HEK293 (cell line): ENCODE measurements around the gene PEX10.

Experiments used
- KLF8 ChIP-seq: fragments of 450-650 bp; formaldehyde crosslinking; IDR thresholded peaks from 2 replicates; pipeline ENCODE4 v1.5.1; 2016; ENCODE audit warnings: missing biosample characterization, missing genetic modification characterization
- SP7 ChIP-seq: fragments of 450-650 bp; formaldehyde crosslinking; IDR thresholded peaks from 2 replicates; pipeline ENCODE4 v1.5.1; 2016; ENCODE audit warnings: missing biosample characterization, missing genetic modification characterization
- ZBTB17 ChIP-seq: fragments of 450-650 bp; formaldehyde crosslinking; IDR thresholded peaks from 2 replicates; pipeline ENCODE4 v1.5.1; 2016; ENCODE audit warnings: missing biosample characterization, missing genetic modification characterization
- ZEB2 ChIP-seq: fragments of 450-650 bp; formaldehyde crosslinking; IDR thresholded peaks from 2 replicates; pipeline ENCODE4 v1.5.1; 2016; ENCODE audit warnings: missing biosample characterization, missing genetic modification characterization
- ZNF121 ChIP-seq: fragments of 450-650 bp; formaldehyde crosslinking; IDR thresholded peaks from 2 replicates; pipeline ENCODE4 v1.5.1; 2016; ENCODE audit warnings: missing biosample characterization, missing genetic modification characterization
- ZNF133 ChIP-seq: fragments of 450-650 bp; formaldehyde crosslinking; IDR thresholded peaks from 2 replicates; pipeline ENCODE4 v1.5.1; 2016; ENCODE audit warnings: missing biosample characterization, missing genetic modification characterization
- ZNF169 ChIP-seq: fragments of 450-650 bp; formaldehyde crosslinking; IDR thresholded peaks from 2 replicates; pipeline ENCODE4 v1.5.1; 2016; ENCODE audit warnings: missing biosample characterization, missing genetic modification characterization
- ZNF2 ChIP-seq: fragments of 450-650 bp; formaldehyde crosslinking; IDR thresholded peaks from 2 replicates; pipeline ENCODE4 v1.5.1; 2016; ENCODE audit warnings: missing biosample characterization, missing genetic modification characterization
- ZNF335 ChIP-seq: fragments of 450-650 bp; formaldehyde crosslinking; conservative IDR thresholded peaks from 2 replicates; pipeline ENCODE4 v1.5.1; 2016; ENCODE audit warnings: missing biosample characterization, missing genetic modification characterization
- ZNF341 ChIP-seq: fragments of 450-650 bp; formaldehyde crosslinking; IDR thresholded peaks from 2 replicates; pipeline ENCODE4; 2016; ENCODE audit warnings: low read depth, missing biosample characterization, missing genetic modification characterization
- ZNF37A ChIP-seq: fragments of 450-650 bp; IDR thresholded peaks from 2 replicates; pipeline ENCODE4 v1.5.1; 2018; ENCODE audit warnings: missing biosample characterization, missing genetic modification characterization
- ZNF391 ChIP-seq: fragments of 450-650 bp; formaldehyde crosslinking; IDR thresholded peaks from 2 replicates; pipeline ENCODE4 v1.5.1; 2016; ENCODE audit warnings: low read depth, missing biosample characterization, missing genetic modification characterization, borderline replicate concordance
- ZNF501 ChIP-seq: fragments of 450-650 bp; formaldehyde crosslinking; IDR thresholded peaks from 2 replicates; pipeline ENCODE4 v1.5.1; 2016; ENCODE audit warnings: missing biosample characterization, missing genetic modification characterization
- ZNF600 ChIP-seq: fragments of 450-650 bp; formaldehyde crosslinking; IDR thresholded peaks from 2 replicates; pipeline ENCODE4 v1.5.1; 2016; ENCODE audit warnings: missing biosample characterization, missing genetic modification characterization
- ZSCAN30 ChIP-seq: fragments of 450-650 bp; IDR thresholded peaks from 2 replicates; pipeline ENCODE4 v1.5.1; 2018; ENCODE audit warnings: missing biosample characterization, mild to moderate bottlenecking, missing genetic modification characterization, moderate library complexity
- TF ChIP-seq, protein P1 (sequence below): fragments of 450-650 bp; formaldehyde crosslinking; IDR thresholded peaks from 2 replicates; pipeline ENCODE4 v1.5.1; 2017; ENCODE audit warnings: missing biosample characterization, missing genetic modification characterization
- TF ChIP-seq, protein P2 (sequence below): fragments of 450-650 bp; formaldehyde crosslinking; IDR thresholded peaks from 2 replicates; pipeline ENCODE4 v1.5.1; 2016; ENCODE audit warnings: missing biosample characterization, missing genetic modification characterization
- TF ChIP-seq, protein P3 (sequence below): fragments of 450-650 bp; formaldehyde crosslinking; IDR thresholded peaks from 2 replicates; pipeline ENCODE4 v1.5.1; 2016; ENCODE audit warnings: missing biosample characterization, missing genetic modification characterization
- TF ChIP-seq, protein P4 (sequence below): fragments of 450-650 bp; formaldehyde crosslinking; IDR thresholded peaks from 2 replicates; pipeline ENCODE4 v1.5.1; 2016; ENCODE audit warnings: missing biosample characterization, missing genetic modification characterization
- TF ChIP-seq, protein P5 (sequence below): fragments of 450-650 bp; formaldehyde crosslinking; IDR thresholded peaks from 2 replicates; pipeline ENCODE4 v1.5.1; 2017; ENCODE audit warnings: missing biosample characterization, missing genetic modification characterization
- TF ChIP-seq, protein P6 (sequence below): sonication (generic); formaldehyde crosslinking; IDR thresholded peaks from 2 replicates; pipeline ENCODE4 v1.8.1; 2022; ENCODE audit warnings: mild to moderate bottlenecking, moderate library complexity, missing genetic modification reagents
- TF ChIP-seq, protein P7 (sequence below): fragments of 450-650 bp; formaldehyde crosslinking; IDR thresholded peaks from 2 replicates; pipeline ENCODE4 v1.5.1; 2016; ENCODE audit warnings: missing biosample characterization, missing genetic modification characterization
- TF ChIP-seq, protein P8 (sequence below): fragments of 450-650 bp; formaldehyde crosslinking; IDR thresholded peaks from 2 replicates; pipeline ENCODE4 v1.5.1; 2016; ENCODE audit warnings: missing biosample characterization, missing genetic modification characterization
- TF ChIP-seq, protein P9 (sequence below): fragments of 450-650 bp; formaldehyde crosslinking; optimal IDR thresholded peaks from 2 replicates; pipeline ENCODE3; 2016; ENCODE audit warnings: missing biosample characterization, mild to moderate bottlenecking, missing genetic modification characterization

PEX10 gene

DNA sequence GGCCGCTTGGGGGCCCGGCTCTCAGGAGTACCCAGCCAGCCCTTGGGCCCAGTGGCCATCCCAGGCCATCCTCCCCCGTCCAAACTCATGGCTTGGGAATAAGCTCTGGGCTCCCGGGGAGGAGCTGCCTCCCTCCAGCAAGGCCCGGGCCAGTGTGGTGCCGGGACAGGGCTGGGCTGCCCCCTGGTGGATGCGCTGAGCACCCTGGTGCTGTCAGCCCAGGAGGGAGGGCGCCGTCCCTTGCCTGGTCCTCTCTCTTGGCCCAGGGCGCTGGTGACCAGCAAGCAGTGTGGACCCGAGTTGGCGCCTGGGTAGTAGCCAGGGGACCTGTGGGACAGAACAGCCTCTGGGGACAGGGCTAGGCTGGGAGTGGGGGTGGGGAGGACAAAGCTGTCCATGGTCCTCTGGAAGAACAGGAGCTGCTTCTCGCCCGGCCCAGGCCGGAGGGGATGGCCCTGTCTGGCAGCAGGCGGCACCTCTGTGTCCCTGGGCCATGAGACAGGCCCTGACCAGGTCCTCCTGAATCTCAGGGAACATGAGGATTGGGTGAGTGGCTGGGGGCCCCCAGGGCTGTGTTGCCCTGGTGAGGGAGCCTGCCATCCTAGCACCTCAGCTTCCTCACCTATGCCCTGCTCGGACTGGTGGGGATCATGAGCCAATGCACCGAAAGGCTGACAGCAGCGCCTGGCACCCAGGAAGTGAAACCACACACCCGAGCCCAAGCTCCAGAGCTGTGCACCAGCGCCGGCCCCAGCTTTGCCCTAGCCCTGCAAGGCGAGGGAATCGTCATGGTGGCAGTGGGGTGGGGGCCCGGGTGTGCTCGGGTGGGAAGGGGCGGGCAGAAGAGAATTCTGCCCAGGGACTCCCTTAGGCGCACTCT lies 30.4 kb downstream of the PEX10 start (continued):
- TF ChIP-seq, protein P1, sequence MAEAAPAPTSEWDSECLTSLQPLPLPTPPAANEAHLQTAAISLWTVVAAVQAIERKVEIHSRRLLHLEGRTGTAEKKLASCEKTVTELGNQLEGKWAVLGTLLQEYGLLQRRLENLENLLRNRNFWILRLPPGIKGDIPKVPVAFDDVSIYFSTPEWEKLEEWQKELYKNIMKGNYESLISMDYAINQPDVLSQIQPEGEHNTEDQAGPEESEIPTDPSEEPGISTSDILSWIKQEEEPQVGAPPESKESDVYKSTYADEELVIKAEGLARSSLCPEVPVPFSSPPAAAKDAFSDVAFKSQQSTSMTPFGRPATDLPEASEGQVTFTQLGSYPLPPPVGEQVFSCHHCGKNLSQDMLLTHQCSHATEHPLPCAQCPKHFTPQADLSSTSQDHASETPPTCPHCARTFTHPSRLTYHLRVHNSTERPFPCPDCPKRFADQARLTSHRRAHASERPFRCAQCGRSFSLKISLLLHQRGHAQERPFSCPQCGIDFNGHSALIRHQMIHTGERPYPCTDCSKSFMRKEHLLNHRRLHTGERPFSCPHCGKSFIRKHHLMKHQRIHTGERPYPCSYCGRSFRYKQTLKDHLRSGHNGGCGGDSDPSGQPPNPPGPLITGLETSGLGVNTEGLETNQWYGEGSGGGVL (tag by site-specific recombination), result no peak
- 0 out of 2 replicates have a peak, but pooled peaks have one; percentile 21 for TF ChIP-seq SP7 (tag by site-specific recombination)
- TF ChIP-seq ZNF121 (tag by site-specific recombination), result no peak
- TF ChIP-seq ZNF501 (tag by site-specific recombination), result peak; percentile 51; the same call in 1 of the 2 replicates
- no peak for TF ChIP-seq ZNF169 (tag by site-specific recombination)
- TF ChIP-seq ZNF133 (tag by site-specific recombination), result no peak
- TF ChIP-seq, protein P2, sequence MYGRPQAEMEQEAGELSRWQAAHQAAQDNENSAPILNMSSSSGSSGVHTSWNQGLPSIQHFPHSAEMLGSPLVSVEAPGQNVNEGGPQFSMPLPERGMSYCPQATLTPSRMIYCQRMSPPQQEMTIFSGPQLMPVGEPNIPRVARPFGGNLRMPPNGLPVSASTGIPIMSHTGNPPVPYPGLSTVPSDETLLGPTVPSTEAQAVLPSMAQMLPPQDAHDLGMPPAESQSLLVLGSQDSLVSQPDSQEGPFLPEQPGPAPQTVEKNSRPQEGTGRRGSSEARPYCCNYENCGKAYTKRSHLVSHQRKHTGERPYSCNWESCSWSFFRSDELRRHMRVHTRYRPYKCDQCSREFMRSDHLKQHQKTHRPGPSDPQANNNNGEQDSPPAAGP, result peak; percentile 58; the same call in 1 of the 2 replicates
- peak; percentile 69; the same call in 1 of the 2 replicates for TF ChIP-seq ZNF391 (tag by site-specific recombination)
- TF ChIP-seq, protein P3, sequence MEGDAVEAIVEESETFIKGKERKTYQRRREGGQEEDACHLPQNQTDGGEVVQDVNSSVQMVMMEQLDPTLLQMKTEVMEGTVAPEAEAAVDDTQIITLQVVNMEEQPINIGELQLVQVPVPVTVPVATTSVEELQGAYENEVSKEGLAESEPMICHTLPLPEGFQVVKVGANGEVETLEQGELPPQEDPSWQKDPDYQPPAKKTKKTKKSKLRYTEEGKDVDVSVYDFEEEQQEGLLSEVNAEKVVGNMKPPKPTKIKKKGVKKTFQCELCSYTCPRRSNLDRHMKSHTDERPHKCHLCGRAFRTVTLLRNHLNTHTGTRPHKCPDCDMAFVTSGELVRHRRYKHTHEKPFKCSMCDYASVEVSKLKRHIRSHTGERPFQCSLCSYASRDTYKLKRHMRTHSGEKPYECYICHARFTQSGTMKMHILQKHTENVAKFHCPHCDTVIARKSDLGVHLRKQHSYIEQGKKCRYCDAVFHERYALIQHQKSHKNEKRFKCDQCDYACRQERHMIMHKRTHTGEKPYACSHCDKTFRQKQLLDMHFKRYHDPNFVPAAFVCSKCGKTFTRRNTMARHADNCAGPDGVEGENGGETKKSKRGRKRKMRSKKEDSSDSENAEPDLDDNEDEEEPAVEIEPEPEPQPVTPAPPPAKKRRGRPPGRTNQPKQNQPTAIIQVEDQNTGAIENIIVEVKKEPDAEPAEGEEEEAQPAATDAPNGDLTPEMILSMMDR (tag by site-specific recombination), result peak; percentile 96
- TF ChIP-seq ZNF341 (tag by site-specific recombination), result 0 out of 2 replicates have a peak, but pooled peaks have one; percentile 27
- TF ChIP-seq ZNF335 (tag by site-specific recombination), result 0 out of 2 replicates have a peak, but pooled peaks have one; percentile 18
- TF ChIP-seq ZSCAN30 (tag by site-specific recombination), result 0 out of 2 replicates have a peak, but pooled peaks have one; percentile 28
- TF ChIP-seq, protein P4, sequence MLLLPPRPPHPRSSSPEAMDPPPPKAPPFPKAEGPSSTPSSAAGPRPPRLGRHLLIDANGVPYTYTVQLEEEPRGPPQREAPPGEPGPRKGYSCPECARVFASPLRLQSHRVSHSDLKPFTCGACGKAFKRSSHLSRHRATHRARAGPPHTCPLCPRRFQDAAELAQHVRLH (tag by site-specific recombination), result no peak
- TF ChIP-seq ZNF600 (tag by site-specific recombination), result no peak
- TF ChIP-seq, protein P5, sequence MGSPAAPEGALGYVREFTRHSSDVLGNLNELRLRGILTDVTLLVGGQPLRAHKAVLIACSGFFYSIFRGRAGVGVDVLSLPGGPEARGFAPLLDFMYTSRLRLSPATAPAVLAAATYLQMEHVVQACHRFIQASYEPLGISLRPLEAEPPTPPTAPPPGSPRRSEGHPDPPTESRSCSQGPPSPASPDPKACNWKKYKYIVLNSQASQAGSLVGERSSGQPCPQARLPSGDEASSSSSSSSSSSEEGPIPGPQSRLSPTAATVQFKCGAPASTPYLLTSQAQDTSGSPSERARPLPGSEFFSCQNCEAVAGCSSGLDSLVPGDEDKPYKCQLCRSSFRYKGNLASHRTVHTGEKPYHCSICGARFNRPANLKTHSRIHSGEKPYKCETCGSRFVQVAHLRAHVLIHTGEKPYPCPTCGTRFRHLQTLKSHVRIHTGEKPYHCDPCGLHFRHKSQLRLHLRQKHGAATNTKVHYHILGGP (tag by site-specific recombination), result no peak
- TF ChIP-seq ZNF37A (tag by site-specific recombination), result no peak
- TF ChIP-seq, protein P6, sequence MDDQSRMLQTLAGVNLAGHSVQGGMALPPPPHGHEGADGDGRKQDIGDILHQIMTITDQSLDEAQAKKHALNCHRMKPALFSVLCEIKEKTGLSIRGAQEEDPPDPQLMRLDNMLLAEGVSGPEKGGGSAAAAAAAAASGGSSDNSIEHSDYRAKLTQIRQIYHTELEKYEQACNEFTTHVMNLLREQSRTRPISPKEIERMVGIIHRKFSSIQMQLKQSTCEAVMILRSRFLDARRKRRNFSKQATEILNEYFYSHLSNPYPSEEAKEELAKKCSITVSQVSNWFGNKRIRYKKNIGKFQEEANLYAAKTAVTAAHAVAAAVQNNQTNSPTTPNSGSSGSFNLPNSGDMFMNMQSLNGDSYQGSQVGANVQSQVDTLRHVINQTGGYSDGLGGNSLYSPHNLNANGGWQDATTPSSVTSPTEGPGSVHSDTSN (CRISPR knock-in tag), result peak; percentile 22; the same call in 1 of the 2 replicates
- TF ChIP-seq KLF8 (tag by site-specific recombination), result peak; percentile 33; the same call in 1 of the 2 replicates
- TF ChIP-seq ZEB2 (tag by site-specific recombination), result peak; percentile 52; the same call in 1 of the 2 replicates
- TF ChIP-seq ZBTB17 (tag by site-specific recombination), result peak; percentile 41; the same call in 1 of the 2 replicates
- TF ChIP-seq ZNF2 (tag by site-specific recombination), result peak; percentile 90
- TF ChIP-seq, protein P7, sequence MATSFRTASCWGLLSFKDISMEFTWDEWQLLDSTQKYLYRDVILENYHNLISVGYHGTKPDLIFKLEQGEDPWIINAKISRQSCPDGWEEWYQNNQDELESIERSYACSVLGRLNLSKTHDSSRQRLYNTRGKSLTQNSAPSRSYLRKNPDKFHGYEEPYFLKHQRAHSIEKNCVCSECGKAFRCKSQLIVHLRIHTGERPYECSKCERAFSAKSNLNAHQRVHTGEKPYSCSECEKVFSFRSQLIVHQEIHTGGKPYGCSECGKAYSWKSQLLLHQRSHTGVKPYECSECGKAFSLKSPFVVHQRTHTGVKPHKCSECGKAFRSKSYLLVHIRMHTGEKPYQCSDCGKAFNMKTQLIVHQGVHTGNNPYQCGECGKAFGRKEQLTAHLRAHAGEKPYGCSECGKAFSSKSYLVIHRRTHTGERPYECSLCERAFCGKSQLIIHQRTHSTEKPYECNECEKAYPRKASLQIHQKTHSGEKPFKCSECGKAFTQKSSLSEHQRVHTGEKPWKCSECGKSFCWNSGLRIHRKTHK (tag by site-specific recombination), result no peak
- TF ChIP-seq, protein P8, sequence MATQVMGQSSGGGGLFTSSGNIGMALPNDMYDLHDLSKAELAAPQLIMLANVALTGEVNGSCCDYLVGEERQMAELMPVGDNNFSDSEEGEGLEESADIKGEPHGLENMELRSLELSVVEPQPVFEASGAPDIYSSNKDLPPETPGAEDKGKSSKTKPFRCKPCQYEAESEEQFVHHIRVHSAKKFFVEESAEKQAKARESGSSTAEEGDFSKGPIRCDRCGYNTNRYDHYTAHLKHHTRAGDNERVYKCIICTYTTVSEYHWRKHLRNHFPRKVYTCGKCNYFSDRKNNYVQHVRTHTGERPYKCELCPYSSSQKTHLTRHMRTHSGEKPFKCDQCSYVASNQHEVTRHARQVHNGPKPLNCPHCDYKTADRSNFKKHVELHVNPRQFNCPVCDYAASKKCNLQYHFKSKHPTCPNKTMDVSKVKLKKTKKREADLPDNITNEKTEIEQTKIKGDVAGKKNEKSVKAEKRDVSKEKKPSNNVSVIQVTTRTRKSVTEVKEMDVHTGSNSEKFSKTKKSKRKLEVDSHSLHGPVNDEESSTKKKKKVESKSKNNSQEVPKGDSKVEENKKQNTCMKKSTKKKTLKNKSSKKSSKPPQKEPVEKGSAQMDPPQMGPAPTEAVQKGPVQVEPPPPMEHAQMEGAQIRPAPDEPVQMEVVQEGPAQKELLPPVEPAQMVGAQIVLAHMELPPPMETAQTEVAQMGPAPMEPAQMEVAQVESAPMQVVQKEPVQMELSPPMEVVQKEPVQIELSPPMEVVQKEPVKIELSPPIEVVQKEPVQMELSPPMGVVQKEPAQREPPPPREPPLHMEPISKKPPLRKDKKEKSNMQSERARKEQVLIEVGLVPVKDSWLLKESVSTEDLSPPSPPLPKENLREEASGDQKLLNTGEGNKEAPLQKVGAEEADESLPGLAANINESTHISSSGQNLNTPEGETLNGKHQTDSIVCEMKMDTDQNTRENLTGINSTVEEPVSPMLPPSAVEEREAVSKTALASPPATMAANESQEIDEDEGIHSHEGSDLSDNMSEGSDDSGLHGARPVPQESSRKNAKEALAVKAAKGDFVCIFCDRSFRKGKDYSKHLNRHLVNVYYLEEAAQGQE (tag by site-specific recombination), result peak; percentile 75
- TF ChIP-seq, protein P9, sequence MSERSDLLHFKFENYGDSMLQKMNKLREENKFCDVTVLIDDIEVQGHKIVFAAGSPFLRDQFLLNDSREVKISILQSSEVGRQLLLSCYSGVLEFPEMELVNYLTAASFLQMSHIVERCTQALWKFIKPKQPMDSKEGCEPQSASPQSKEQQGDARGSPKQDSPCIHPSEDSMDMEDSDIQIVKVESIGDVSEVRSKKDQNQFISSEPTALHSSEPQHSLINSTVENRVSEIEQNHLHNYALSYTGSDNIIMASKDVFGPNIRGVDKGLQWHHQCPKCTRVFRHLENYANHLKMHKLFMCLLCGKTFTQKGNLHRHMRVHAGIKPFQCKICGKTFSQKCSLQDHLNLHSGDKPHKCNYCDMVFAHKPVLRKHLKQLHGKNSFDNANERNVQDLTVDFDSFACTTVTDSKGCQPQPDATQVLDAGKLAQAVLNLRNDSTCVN, result peak; percentile 17
